Lower leg skin (tissue), 3 donors: Measurements from ENCODE around the gene RITA1.

Experiments used
- POLR2A ChIP-seq, 2 donors: fragments of 450-650 bp; IDR thresholded peaks; one replicate each; pipeline ENCODE4 v1.6.1; 2016 to 2017; ENCODE audit warnings: antibody characterized with exemption in 2 of 2, mild to moderate bottlenecking in 1 of 2, moderate library complexity in 1 of 2
- TF ChIP-seq, protein P1 (sequence below), 3 donors: fragments of 450-650 bp; IDR thresholded peaks; one replicate each; pipeline ENCODE4 v1.5.1; 2016; ENCODE audit warnings: antibody characterized with exemption in 3 of 3, mild to moderate bottlenecking in 3 of 3, moderate library complexity in 2 of 3

DNA sequence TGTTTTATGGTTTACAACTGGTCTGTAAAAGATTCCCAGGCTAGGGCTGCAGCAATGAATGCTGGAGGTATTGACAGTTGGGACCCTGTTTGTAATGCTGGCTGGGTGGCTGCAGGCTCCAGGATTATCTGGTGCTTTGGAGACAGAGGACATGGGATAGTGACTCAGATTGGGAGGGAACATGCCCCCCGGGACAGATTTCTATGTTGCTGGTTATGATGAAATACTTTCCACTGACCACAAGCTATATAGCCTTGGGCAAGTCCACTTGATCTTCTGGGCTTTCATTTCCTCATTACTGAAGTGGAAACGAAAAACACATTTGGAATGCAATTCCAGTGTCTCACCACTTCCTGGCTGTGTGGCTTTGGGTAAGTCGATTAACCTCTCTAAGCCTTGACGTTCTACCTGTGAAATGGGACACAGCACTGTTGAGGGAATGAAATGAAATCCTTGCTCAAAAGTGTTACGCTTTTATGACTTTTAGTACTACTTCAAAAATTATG is 29.4 kb downstream of the RITA1 start:
- TF ChIP-seq, protein P1, sequence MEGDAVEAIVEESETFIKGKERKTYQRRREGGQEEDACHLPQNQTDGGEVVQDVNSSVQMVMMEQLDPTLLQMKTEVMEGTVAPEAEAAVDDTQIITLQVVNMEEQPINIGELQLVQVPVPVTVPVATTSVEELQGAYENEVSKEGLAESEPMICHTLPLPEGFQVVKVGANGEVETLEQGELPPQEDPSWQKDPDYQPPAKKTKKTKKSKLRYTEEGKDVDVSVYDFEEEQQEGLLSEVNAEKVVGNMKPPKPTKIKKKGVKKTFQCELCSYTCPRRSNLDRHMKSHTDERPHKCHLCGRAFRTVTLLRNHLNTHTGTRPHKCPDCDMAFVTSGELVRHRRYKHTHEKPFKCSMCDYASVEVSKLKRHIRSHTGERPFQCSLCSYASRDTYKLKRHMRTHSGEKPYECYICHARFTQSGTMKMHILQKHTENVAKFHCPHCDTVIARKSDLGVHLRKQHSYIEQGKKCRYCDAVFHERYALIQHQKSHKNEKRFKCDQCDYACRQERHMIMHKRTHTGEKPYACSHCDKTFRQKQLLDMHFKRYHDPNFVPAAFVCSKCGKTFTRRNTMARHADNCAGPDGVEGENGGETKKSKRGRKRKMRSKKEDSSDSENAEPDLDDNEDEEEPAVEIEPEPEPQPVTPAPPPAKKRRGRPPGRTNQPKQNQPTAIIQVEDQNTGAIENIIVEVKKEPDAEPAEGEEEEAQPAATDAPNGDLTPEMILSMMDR (IDR thresholded peaks at IDR 0.05) = no peak
- TF ChIP-seq POLR2A (IDR thresholded peaks at IDR 0.05) = no peak
